Measurements from ENCODE around the gene DENND4B.
A peak's percentile ranks its signal among the peaks of the same experiment; 100 is the strongest.
"Not testable (repeated sequence)": the region's sequence is repeated elsewhere in the genome, so short reads cannot be mapped to it uniquely, and the experiment has no call there.

The DENND4B gene

DNA sequence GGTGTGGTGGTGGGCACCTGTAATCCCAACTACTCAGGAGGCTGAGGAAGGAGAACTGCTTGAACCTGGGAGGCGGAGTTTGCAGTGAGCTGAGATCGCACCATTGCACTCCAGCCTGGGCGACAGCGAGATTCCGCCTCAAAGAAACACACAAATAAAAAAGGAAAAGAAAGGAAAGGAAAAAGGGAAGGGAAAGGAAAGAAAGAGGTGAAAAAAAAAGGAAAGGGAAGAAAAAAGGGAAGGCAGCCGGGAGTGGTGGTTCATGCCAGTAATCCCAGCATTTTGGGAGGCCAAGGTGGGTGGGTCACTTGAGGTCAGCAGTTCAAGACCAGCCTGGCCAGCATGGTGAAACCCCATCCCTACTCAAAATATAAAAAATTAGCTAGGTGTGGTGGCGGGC, 55.5 kb downstream of the DENND4B start:
- not testable (repeated sequence) for H3K4me3 ChIP-seq (ENCODE audit: low read length); H2AFZ ChIP-seq (ENCODE audit: low read depth, low read length); H3K9me3 ChIP-seq (ENCODE audit: low read length); H3K4me1 ChIP-seq (ENCODE audit: insufficient read depth, low read length); H3K27me3 ChIP-seq (ENCODE audit: insufficient read depth, low read length)
- peaks cover 25% of the 10 kb centered on the region for H3K36me3 ChIP-seq (ENCODE audit: insufficient read depth, low read length)

- peaks cover 23% of the 10 kb centered on the region for H3K36me3 ChIP-seq (ENCODE audit: insufficient read depth, low read length)
- no peak overlapping the region for H2AFZ ChIP-seq (ENCODE audit: low read depth, low read length)
- H3K27me3 ChIP-seq (ENCODE audit: insufficient read depth, low read length) = no peaks in the 10 kb centered on the region
- no peaks in the 10 kb centered on the region for H3K4me1 ChIP-seq (ENCODE audit: insufficient read depth, low read length)
- H3K4me3 ChIP-seq (ENCODE audit: low read length) = no peak overlapping the region
- H3K9me3 ChIP-seq (ENCODE audit: low read length) = no peaks in the 10 kb centered on the region
Observed at GRCh38 chr1:153888533-153888932, 58.0 kb downstream of the DENND4B start.

DNA sequence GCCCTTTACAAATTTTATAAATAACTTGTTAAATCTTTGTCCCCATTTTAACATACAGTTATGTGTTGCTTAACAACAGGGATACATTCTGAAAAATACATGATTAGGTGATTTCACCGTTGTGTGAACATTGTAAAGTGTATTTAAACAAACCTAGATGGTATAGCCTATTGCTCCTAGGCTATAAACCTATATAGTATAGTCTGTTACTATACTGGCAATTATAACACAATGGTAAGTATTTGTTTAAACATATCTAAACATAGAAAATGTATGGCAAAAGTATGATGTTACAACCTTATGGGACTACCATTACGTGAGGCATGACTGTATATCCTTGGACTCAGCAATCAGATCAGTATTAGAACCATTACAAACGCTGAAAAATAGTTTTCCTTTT, 60.4 kb downstream of the DENND4B start:
- Histone ChIP-seq H3K27me3 (ENCODE audit: insufficient read depth, low read length) (no peaks in the 10 kb centered on the region), H3K36me3 (ENCODE audit: insufficient read depth, low read length) (peaks cover 17% of the 10 kb centered on the region), H3K9me3 (ENCODE audit: low read length) (no peaks in the 10 kb centered on the region), H2AFZ (ENCODE audit: low read depth, low read length) (no peak overlapping the region), H3K4me1 (ENCODE audit: insufficient read depth, low read length) (peaks cover 22% of the 10 kb centered on the region), H3K4me3 (ENCODE audit: low read length) (no peak overlapping the region)

- Histone ChIP-seq H3K4me1 (ENCODE audit: insufficient read depth, low read length) (peaks cover 37% of the 10 kb centered on the region), H3K27me3 (ENCODE audit: insufficient read depth, low read length) (no peaks in the 10 kb centered on the region), H2AFZ (ENCODE audit: low read depth, low read length) (no peak overlapping the region), H3K4me3 (ENCODE audit: low read length) (no peak overlapping the region), H3K36me3 (ENCODE audit: insufficient read depth, low read length) (peaks cover 8% of the 10 kb centered on the region), H3K9me3 (ENCODE audit: low read length) (no peaks in the 10 kb centered on the region)
Observed at GRCh38 chr1:153883223-153883622, 63.3 kb downstream of the DENND4B start.

DNA sequence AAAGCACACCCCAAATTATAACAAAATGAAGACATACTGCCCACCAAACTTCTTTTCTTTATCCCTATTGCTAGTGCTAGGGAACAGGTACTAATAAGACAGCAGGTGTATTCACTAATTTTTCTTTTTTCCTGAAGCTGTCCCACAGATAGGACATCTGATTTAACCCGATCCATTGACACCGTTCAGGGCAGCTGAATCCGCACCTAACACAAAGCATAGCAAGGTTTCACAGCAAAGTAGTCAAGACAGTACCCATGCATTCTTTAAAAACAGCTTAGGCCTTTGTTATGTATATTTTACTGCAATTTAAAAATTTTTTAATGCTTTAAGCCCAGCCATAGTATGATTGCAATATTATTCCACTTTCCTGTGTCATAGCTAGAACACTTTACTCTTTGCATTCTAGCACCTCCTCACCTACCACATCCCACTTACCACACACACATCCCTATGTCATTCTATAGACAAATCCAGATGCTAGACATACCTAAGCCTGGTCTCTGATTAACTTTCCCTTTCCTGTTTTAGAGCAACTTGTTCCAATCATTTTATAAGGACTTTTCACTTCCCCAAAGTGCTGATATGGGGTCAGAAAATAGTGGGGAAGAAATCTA, 64.1 kb downstream of the DENND4B start:
- peaks cover 37% of the 10 kb centered on the region for H3K4me1 ChIP-seq (ENCODE audit: insufficient read depth, low read length)
- H3K4me3 ChIP-seq (ENCODE audit: low read length) = no peak overlapping the region
- peak overlapping the region; percentile 18 for H2AFZ ChIP-seq (ENCODE audit: low read depth, low read length)
- peaks cover 8% of the 10 kb centered on the region for H3K36me3 ChIP-seq (ENCODE audit: insufficient read depth, low read length)
- no peaks in the 10 kb centered on the region for H3K27me3 ChIP-seq (ENCODE audit: insufficient read depth, low read length)
- no peaks in the 10 kb centered on the region for H3K9me3 ChIP-seq (ENCODE audit: low read length)

- Histone ChIP-seq H3K9me3 (ENCODE audit: low read length) (no peaks in the 10 kb centered on the region), H3K4me1 (ENCODE audit: insufficient read depth, low read length) (peaks cover 37% of the 10 kb centered on the region), H3K36me3 (ENCODE audit: insufficient read depth, low read length) (peaks cover 3% of the 10 kb centered on the region), H3K4me3 (ENCODE audit: low read length) (peak overlapping the region; percentile 29), H2AFZ (ENCODE audit: low read depth, low read length) (peak overlapping the region; percentile 18), H3K27me3 (ENCODE audit: insufficient read depth, low read length) (no peaks in the 10 kb centered on the region)
Observed at GRCh38 chr1:153881751-153882150, 64.8 kb downstream of the DENND4B start.

GRCh38 chr1:153880962-153881361, 65.6 kb downstream of the DENND4B start:
- Histone ChIP-seq H3K4me1 (ENCODE audit: insufficient read depth, low read length) (peaks cover 37% of the 10 kb centered on the region), H3K4me3 (ENCODE audit: low read length) (peak overlapping the region; percentile 29), H3K27me3 (ENCODE audit: insufficient read depth, low read length) (no peaks in the 10 kb centered on the region), H3K9me3 (ENCODE audit: low read length) (no peaks in the 10 kb centered on the region), H3K36me3 (ENCODE audit: insufficient read depth, low read length) (no peaks in the 10 kb centered on the region), H2AFZ (ENCODE audit: low read depth, low read length) (no peak overlapping the region)

GRCh38 chr1:153880024-153880423, 66.5 kb downstream of the DENND4B start:
- Histone ChIP-seq H3K4me1 (ENCODE audit: insufficient read depth, low read length) (peaks cover 37% of the 10 kb centered on the region), H3K36me3 (ENCODE audit: insufficient read depth, low read length) (peaks cover 1% of the 10 kb centered on the region), H3K9me3 (ENCODE audit: low read length) (no peaks in the 10 kb centered on the region), H3K4me3 (ENCODE audit: low read length) (no peak overlapping the region), H3K27me3 (ENCODE audit: insufficient read depth, low read length) (no peaks in the 10 kb centered on the region), H2AFZ (ENCODE audit: low read depth, low read length) (no peak overlapping the region)
